D721Med (cell line): ENCODE results near the gene LRRFIP1.

Source experiments
- DNase-seq: peaks from one replicate; pipeline ENCODE4 v3.0.0; 2011; ENCODE audit warnings: low spot score; ENCODE audit not compliant: insufficient read length
- FAIRE-seq: peaks from 2 replicates; lab custom pipeline; 2011; peaks lifted over from hg19 to GRCh38; lab: Jason Lieb, UNC
- CTCF ChIP-seq: IDR thresholded peaks from 2 replicates; pipeline ENCODE4 v1.5.1; 2012; ENCODE audit warnings: mild to moderate bottlenecking, control low read depth; ENCODE audit not compliant: insufficient read depth; ENCODE audit errors: missing control alignments

The LRRFIP1 gene

GRCh38 chr2:237673130-237674001, 46.0 kb downstream of the LRRFIP1 start:
- peak; percentile 33 for TF ChIP-seq CTCF
- FAIRE-seq = no peak

GRCh38 chr2:237674731-237675276, 47.4 kb downstream of the LRRFIP1 start:
- TF ChIP-seq CTCF = no peak
- FAIRE-seq (no peak), DNase-seq (no peak)

More at GRCh38 chr2:237673130-237674001, 46.0 kb downstream of the LRRFIP1 start:
- no peak for DNase-seq

GRCh38 chr2:237675316-237675715, 47.9 kb downstream of the LRRFIP1 start:
- TF ChIP-seq CTCF = no peak
- no peak for FAIRE-seq

GRCh38 chr2:237680702-237681478, 53.5 kb downstream of the LRRFIP1 start:
- DNase-seq = no peak
- no peak for TF ChIP-seq CTCF
- no peak for FAIRE-seq

More at GRCh38 chr2:237675316-237675715, 47.9 kb downstream of the LRRFIP1 start:
- no peak for DNase-seq

GRCh38 chr2:237682151-237682550, 54.8 kb downstream of the LRRFIP1 start:
- DNase-seq (no peak), FAIRE-seq (no peak)
- no peak for TF ChIP-seq CTCF

GRCh38 chr2:237682856-237683670, 55.7 kb downstream of the LRRFIP1 start:
- DNase-seq (no peak), FAIRE-seq (no peak)
- no peak for TF ChIP-seq CTCF
